Subcutaneous preadipocyte (primary cell): ENCODE results near the gene COASY. TPM values are rescaled to one million over a fixed set of nuclear protein-coding genes. Genes with fewer than 3 reads are reported as not detected.

ENCODE experiments used
- total RNA-seq: library from RNA; depleted of rRNA; stranded (reverse); fragments of >200 nt; gene quantifications from 2 replicates; pipeline ENCODE4 v1.2.3, GENCODE V29; 2012

Gene COASY
- 16.9 and 26.0 TPM in 2 replicates for total RNA-seq

GRCh38 chr17:42561897-42562387 lies at the start of gene COASY:
Gene COASY (plus strand): TSS chr17:42562148. CDS start chr17:42562623, 475 bp downstream.

GRCh38 chr17:42536048-42536371 lies 25.9 kb upstream of the COASY start, which contains the start of gene NAGLU:
Gene NAGLU (plus strand): TSS chr17:42536241. CDS start chr17:42536273, 32 bp downstream.

GRCh38 chr17:42552736-42553135 lies 9.2 kb upstream of the COASY start, which contains the start of gene HSD17B1:
Gene HSD17B1 (plus strand): TSS chr17:42552923. CDS start chr17:42552934, 11 bp downstream.

GRCh38 chr17:42566883-42567573 lies 5.1 kb downstream of the COASY start, which contains the start of gene MLX:
Gene MLX (plus strand): TSS chr17:42567100. CDS start chr17:42567125, 25 bp downstream.

GRCh38 chr17:42577532-42578281 lies 15.8 kb downstream of the COASY start, which contains the start of gene PSMC3IP:
Gene PSMC3IP (minus strand): TSS chr17:42577729. CDS start chr17:42577686, 43 bp downstream.

GRCh38 chr17:42609182-42609813 lies 47.4 kb downstream of the COASY start, which contains the start of the genes RETREG3 and TUBG1:
Gene RETREG3 (minus strand): TSS chr17:42609374. CDS start chr17:42609324, 50 bp downstream.
Gene TUBG1 (plus strand): TSS chr17:42609683. CDS start chr17:42609738, 55 bp downstream.

Other genes starting within 250 kb of the COASY start
- 79.4 and 92.6 TPM in 2 replicates for gene STAT3, start 173.7 kb upstream of the COASY start, total RNA-seq
- gene CAVIN1, start 138.9 kb upstream of the COASY start, total RNA-seq, result 515 and 628 TPM in 2 replicates
- gene ATP6V0A1, start 103.3 kb upstream of the COASY start, total RNA-seq, result 59.9 and 60.8 TPM in 2 replicates
- 25.4 and 29.1 TPM in 2 replicates for gene NAGLU, start 25.9 kb upstream of the COASY start, total RNA-seq
- gene HSD17B1, start 9.2 kb upstream of the COASY start, total RNA-seq, result 1.5 and 4.3 TPM in 2 replicates
- 37.5 and 47.7 TPM in 2 replicates for gene MLX, start 5.0 kb downstream of the COASY start, total RNA-seq
- gene PSMC3IP, start 15.6 kb downstream of the COASY start, total RNA-seq, result 5.1 and 8.0 TPM in 2 replicates
- gene RETREG3, start 47.2 kb downstream of the COASY start, total RNA-seq, result 41.5 and 53.2 TPM in 2 replicates
- gene TUBG1, start 47.5 kb downstream of the COASY start, total RNA-seq, result 55.9 and 60.2 TPM in 2 replicates
- 12.9 TPM in 2 replicates for gene TUBG2, start 97.1 kb downstream of the COASY start, total RNA-seq
- gene PLEKHH3, start 114.8 kb downstream of the COASY start, total RNA-seq, result 11.8 and 12.9 TPM in 2 replicates
- 2.2 and 3.9 TPM in 2 replicates for gene CCR10, start 119.7 kb downstream of the COASY start, total RNA-seq
- 15.8 and 16.8 TPM in 2 replicates for gene CNTNAP1, start 120.4 kb downstream of the COASY start, total RNA-seq
- gene EZH1, start 182.9 kb downstream of the COASY start, total RNA-seq, result 26.5 and 26.6 TPM in 2 replicates
- 0.73 TPM in 1 of 2 replicates, not detected in the other for gene RAMP2, start 199.1 kb downstream of the COASY start, total RNA-seq
- 50.6 and 55.1 TPM in 2 replicates for gene VPS25, start 211.3 kb downstream of the COASY start, total RNA-seq
- gene WNK4, start 218.5 kb downstream of the COASY start, total RNA-seq, result 0.59 TPM in 1 of 2 replicates, not detected in the other
- 54.0 and 61.0 TPM in 2 replicates for gene COA3, start 236.6 kb downstream of the COASY start, total RNA-seq
- not detected in 2 replicates for gene CNTD1, start 236.7 kb downstream of the COASY start, total RNA-seq